SK-N-SH (cell line): Measurements from ENCODE around the gene HECW1. TPM values are rescaled to one million over a fixed set of nuclear protein-coding genes. Genes with fewer than 3 reads are reported as not detected.

ENCODE experiments used
- CTCF ChIA-PET: fragments of 300-600, 350-600 bp; formaldehyde crosslinking; extraction: SDS; loops from one replicate; lab custom pipeline; 2021; lab: Yijun Ruan, JAX
- POLR2A ChIA-PET: fragments of 350-600 bp; sonication (Branson Sonifier 250); formaldehyde crosslinking; extraction: SDS; loops from one replicate; lab custom pipeline; 2020; ENCODE audit warnings: antibody characterized with exemption, inconsistent platforms; lab: Yijun Ruan, JAX
- DNase-seq: peaks from one replicate; pipeline ENCODE4 v3.0.0; 2012
- H2AFZ ChIP-seq: fragments of 200-600 bp; sonication (generic); 2 replicates; pipeline ENCODE4 v1.8.1; 2016; ENCODE audit warnings: antibody characterized with exemption, mild to moderate bottlenecking, low read depth
- H3F3A ChIP-seq: fragments of 200-600 bp; sonication (generic); replicated peaks from 2 replicates; pipeline ENCODE3; 2016; ENCODE audit warnings: antibody characterized with exemption, mild to moderate bottlenecking; ENCODE audit not compliant: insufficient read depth
- H3K27ac ChIP-seq, 2 experiments: fragments of 200-500 bp in 1 of 2; fragments of 200-600 bp in 1 of 2; sonication (Bioruptor generic) in 1 of 2; sonication (generic), shearing (Covaris generic) in 1 of 2; 2 replicates each; pipeline versions ENCODE4 v1.5.1 to v1.6.1; 2014 to 2016; ENCODE audit warnings: low read depth in 2 of 2, inconsistent platforms in 1 of 2, low read length in 1 of 2, mild to moderate bottlenecking in 1 of 2, mixed read lengths in 1 of 2
- H3K27me3 ChIP-seq: fragments of 200-600 bp; sonication (generic), shearing (Covaris generic); 2 replicates; pipeline ENCODE4 v1.6.1; 2016; ENCODE audit warnings: mixed run types; ENCODE audit not compliant: insufficient read depth
- H3K36me3 ChIP-seq, 2 experiments: fragments of 200-500 bp in 1 of 2; fragments of 200-600 bp in 1 of 2; sonication (Bioruptor generic) in 1 of 2; sonication (generic) in 1 of 2; replicated peaks in 1 of 2; 2 replicates each; pipeline versions ENCODE3 to v1.5.1; 2014 to 2016; ENCODE audit warnings: low read length in 1 of 2, mild to moderate bottlenecking in 1 of 2; ENCODE audit not compliant: insufficient read depth in 2 of 2, control insufficient read depth in 1 of 2
- H3K4me1 ChIP-seq, 2 experiments: fragments of 200-500 bp in 1 of 2; fragments of 200-600 bp in 1 of 2; sonication (Bioruptor generic) in 1 of 2; sonication (generic), shearing (Covaris generic) in 1 of 2; 2 replicates each; pipeline versions ENCODE4 v1.5.1 to v1.6.1; 2014 to 2016; ENCODE audit warnings: low read depth in 1 of 2, low read length in 1 of 2, mixed run types in 1 of 2; ENCODE audit not compliant: insufficient read depth in 2 of 2, control insufficient read depth in 1 of 2
- H3K4me2 ChIP-seq: fragments of 200-600 bp; sonication (generic), shearing (Covaris generic); 2 replicates; pipeline ENCODE4 v1.6.1; 2017; ENCODE audit warnings: mixed run types
- H3K4me3 ChIP-seq, 2 experiments: fragments of 200-500 bp in 1 of 2; fragments of 200-600 bp in 1 of 2; sonication (Bioruptor generic) in 1 of 2; sonication (generic), shearing (Covaris generic) in 1 of 2; 2 replicates each; pipeline versions ENCODE4 v1.5.1 to v1.8.1; 2014 to 2016; ENCODE audit warnings: low read depth in 2 of 2, inconsistent platforms in 1 of 2, low read length in 1 of 2, mild to moderate bottlenecking in 1 of 2, mixed read lengths in 1 of 2, moderate library complexity in 1 of 2
- H3K79me2 ChIP-seq: fragments of 200-600 bp; sonication (generic); 2 replicates; pipeline ENCODE4 v1.8.1; 2017; ENCODE audit warnings: mild to moderate bottlenecking; ENCODE audit not compliant: insufficient read depth
- H3K9ac ChIP-seq: fragments of 200-600 bp; sonication (generic); 2 replicates; pipeline ENCODE4 v1.6.1; 2017; ENCODE audit warnings: mixed run types
- H3K9me2 ChIP-seq: fragments of 200-600 bp; sonication (generic); 2 replicates; pipeline ENCODE4 v1.6.1; 2017; ENCODE audit warnings: mixed run types
- H3K9me3 ChIP-seq: fragments of 200-600 bp; sonication (generic); 2 replicates; pipeline ENCODE4 v1.6.1; 2017; ENCODE audit warnings: mixed run types, mild to moderate bottlenecking, moderate library complexity
- H4K20me1 ChIP-seq: fragments of 200-600 bp; sonication (generic); 2 replicates; pipeline ENCODE4 v1.6.1; 2017; ENCODE audit warnings: mild to moderate bottlenecking, mixed run types; ENCODE audit not compliant: insufficient read depth
- CHD2 ChIP-seq: fragments of 150-350 bp; IDR thresholded peaks from 2 replicates; pipeline ENCODE4 v1.6.1; 2018; ENCODE audit warnings: low read length; ENCODE audit not compliant: partially characterized antibody
- ELF1 ChIP-seq: IDR thresholded peaks from 2 replicates; pipeline ENCODE4 v1.4.0; 2012
- EZH2phosphoT487 ChIP-seq: fragments of 200-600 bp; sonication (generic); IDR thresholded peaks from 2 replicates; pipeline ENCODE4 v1.6.1; 2017; ENCODE audit warnings: low read depth, mixed run types, mild to moderate bottlenecking, antibody characterized with exemption, moderate library complexity, borderline replicate concordance
- FOSL2 ChIP-seq: IDR thresholded peaks from 2 replicates; pipeline ENCODE4 v1.4.0; 2012; ENCODE audit warnings: low read depth, mild to moderate bottlenecking, moderate library complexity, borderline replicate concordance
- JUND ChIP-seq: IDR thresholded peaks from 2 replicates; pipeline ENCODE4 v1.4.0; 2012
- MEF2A ChIP-seq: IDR thresholded peaks from 2 replicates; pipeline ENCODE4 v1.4.0; 2012; ENCODE audit warnings: low read depth, borderline replicate concordance
- NRF1 ChIP-seq: IDR thresholded peaks from 2 replicates; pipeline ENCODE4 v1.6.1; 2012; ENCODE audit warnings: low read depth, mild to moderate bottlenecking, low read length
- POLR2AphosphoS5 ChIP-seq: IDR thresholded peaks from 2 replicates; pipeline ENCODE4 v1.6.1; 2012; ENCODE audit warnings: low read depth, low read length
- RCOR1 ChIP-seq: fragments of 150-350 bp; IDR thresholded peaks from 2 replicates; pipeline ENCODE4 v1.6.1; 2017; ENCODE audit warnings: antibody characterized with exemption, low read length
- RXRA ChIP-seq: IDR thresholded peaks from 2 replicates; pipeline ENCODE4 v1.4.0; 2012; ENCODE audit warnings: low read depth, mild to moderate bottlenecking, borderline replicate concordance
- SIN3A ChIP-seq: IDR thresholded peaks from 2 replicates; pipeline ENCODE4 v1.6.1; 2012; ENCODE audit warnings: low read depth, mild to moderate bottlenecking, low read length, moderate library complexity, borderline replicate concordance
- SMC3 ChIP-seq: IDR thresholded peaks from 2 replicates; pipeline ENCODE4 v1.6.1; 2012; ENCODE audit warnings: low read depth, low read length, improper control_type of control experiment
- TAF1 ChIP-seq: IDR thresholded peaks from 2 replicates; pipeline ENCODE4 v1.6.1; 2012; ENCODE audit warnings: low read depth, mild to moderate bottlenecking, low read length, moderate library complexity, borderline replicate concordance
- TEAD4 ChIP-seq: IDR thresholded peaks from 2 replicates; pipeline ENCODE4 v1.4.0; 2012; ENCODE audit warnings: mild to moderate bottlenecking, borderline replicate concordance; ENCODE audit not compliant: insufficient read depth
- YY1 ChIP-seq: IDR thresholded peaks from 2 replicates; pipeline ENCODE4 v1.4.0; 2012; ENCODE audit warnings: low read depth, mild to moderate bottlenecking
- WGBS: methylation state at CpG from one replicate; pipeline ENCODE4 v1.1.6; 2017; ENCODE audit warnings: low lambda C conversion rate; 5-methylcytosine and 5-hydroxymethylcytosine counted together
- polyA plus RNA-seq, 3 experiments: library from polyadenylated mRNA; depleted of rRNA; stranded (reverse); fragments of >200 nt; gene quantifications; 2 replicates each; pipeline ENCODE4 v1.2.3, GENCODE V29; 2012
- TF ChIP-seq, protein P1 (sequence below): IDR thresholded peaks from 2 replicates; pipeline ENCODE4 v1.4.0; 2012; ENCODE audit warnings: low read depth, borderline replicate concordance
- TF ChIP-seq, protein P2 (sequence below): fragments of 150-350 bp; IDR thresholded peaks from 2 replicates; pipeline ENCODE4 v1.6.1; 2016; ENCODE audit warnings: mild to moderate bottlenecking, low read depth, low read length
- TF ChIP-seq, protein P3 (sequence below): IDR thresholded peaks from 2 replicates; pipeline ENCODE4 v1.4.0; 2012; ENCODE audit warnings: low read depth, borderline replicate concordance
- TF ChIP-seq, protein P4 (sequence below): fragments of 150-350 bp; IDR thresholded peaks from 2 replicates; pipeline ENCODE4 v1.6.1; 2017; ENCODE audit warnings: antibody characterized with exemption, low read length, low read depth, borderline replicate concordance

HECW1 gene
- polyA plus RNA-seq, 1 of the 3 experiments (the other 2 are of a cell fraction), result not detected

DNA sequence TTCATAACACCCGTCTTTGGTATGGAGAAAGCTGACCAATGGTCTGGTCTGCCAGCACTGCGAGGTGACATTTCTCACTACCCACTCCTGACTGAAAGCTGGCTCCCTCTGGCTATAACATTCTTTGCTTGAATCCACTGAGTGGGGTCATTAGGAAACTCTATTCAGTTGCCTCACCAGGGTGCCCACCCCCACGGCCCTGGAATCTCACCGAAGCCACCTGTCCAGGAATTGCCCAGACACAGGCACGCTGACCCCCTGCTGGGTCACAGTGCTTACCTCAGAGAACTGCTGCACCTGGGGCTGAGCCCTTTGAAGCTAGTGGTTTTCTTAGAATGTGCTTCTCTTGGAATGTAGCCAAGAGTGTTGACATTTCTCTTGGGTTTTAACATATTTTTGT is 28.6 kb downstream of the HECW1 start:
- 17% methylated on average over 5 of the region's 5 CpGs for WGBS
- Histone ChIP-seq H3K4me3 (no peak overlapping the region), H3K4me2 (no peak overlapping the region), H3K9ac (no peak overlapping the region), H3K9me3 (no peaks in the 10 kb centered on the region), H3K27me3 (peaks cover 22% of the 10 kb centered on the region; the same call in 1 of the 2 replicates), H3K79me2 (no peaks in the 10 kb centered on the region), H2AFZ (no peak overlapping the region), H3K4me1 (no peaks in the 10 kb centered on the region; a peak in 1 of 4 replicates), H3K9me2 (no peaks in the 10 kb centered on the region), H3K36me3 (no peaks in the 10 kb centered on the region), H4K20me1 (no peaks in the 10 kb centered on the region), H3K27ac (no peak overlapping the region), H3F3A (peaks cover 3% of the 10 kb centered on the region)
- POLR2A ChIA-PET, result no interaction called here
- TF ChIP-seq, protein P1, sequence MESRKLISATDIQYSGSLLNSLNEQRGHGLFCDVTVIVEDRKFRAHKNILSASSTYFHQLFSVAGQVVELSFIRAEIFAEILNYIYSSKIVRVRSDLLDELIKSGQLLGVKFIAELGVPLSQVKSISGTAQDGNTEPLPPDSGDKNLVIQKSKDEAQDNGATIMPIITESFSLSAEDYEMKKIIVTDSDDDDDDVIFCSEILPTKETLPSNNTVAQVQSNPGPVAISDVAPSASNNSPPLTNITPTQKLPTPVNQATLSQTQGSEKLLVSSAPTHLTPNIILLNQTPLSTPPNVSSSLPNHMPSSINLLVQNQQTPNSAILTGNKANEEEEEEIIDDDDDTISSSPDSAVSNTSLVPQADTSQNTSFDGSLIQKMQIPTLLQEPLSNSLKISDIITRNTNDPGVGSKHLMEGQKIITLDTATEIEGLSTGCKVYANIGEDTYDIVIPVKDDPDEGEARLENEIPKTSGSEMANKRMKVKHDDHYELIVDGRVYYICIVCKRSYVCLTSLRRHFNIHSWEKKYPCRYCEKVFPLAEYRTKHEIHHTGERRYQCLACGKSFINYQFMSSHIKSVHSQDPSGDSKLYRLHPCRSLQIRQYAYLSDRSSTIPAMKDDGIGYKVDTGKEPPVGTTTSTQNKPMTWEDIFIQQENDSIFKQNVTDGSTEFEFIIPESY, result no peak
- TF ChIP-seq, protein P2, sequence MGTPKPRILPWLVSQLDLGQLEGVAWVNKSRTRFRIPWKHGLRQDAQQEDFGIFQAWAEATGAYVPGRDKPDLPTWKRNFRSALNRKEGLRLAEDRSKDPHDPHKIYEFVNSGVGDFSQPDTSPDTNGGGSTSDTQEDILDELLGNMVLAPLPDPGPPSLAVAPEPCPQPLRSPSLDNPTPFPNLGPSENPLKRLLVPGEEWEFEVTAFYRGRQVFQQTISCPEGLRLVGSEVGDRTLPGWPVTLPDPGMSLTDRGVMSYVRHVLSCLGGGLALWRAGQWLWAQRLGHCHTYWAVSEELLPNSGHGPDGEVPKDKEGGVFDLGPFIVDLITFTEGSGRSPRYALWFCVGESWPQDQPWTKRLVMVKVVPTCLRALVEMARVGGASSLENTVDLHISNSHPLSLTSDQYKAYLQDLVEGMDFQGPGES, result no peak
- TF ChIP-seq CHD2, result no peak
- no peak for TF ChIP-seq NRF1
- no peak for TF ChIP-seq SIN3A
- TF ChIP-seq YY1, result no peak
- TF ChIP-seq RCOR1, result no peak
- TF ChIP-seq FOSL2, result no peak
- no peak for TF ChIP-seq MEF2A
- TF ChIP-seq TEAD4, result no peak
- TF ChIP-seq TAF1, result no peak
- no peak for TF ChIP-seq EZH2phosphoT487
- TF ChIP-seq ELF1, result no peak
- TF ChIP-seq, protein P3, sequence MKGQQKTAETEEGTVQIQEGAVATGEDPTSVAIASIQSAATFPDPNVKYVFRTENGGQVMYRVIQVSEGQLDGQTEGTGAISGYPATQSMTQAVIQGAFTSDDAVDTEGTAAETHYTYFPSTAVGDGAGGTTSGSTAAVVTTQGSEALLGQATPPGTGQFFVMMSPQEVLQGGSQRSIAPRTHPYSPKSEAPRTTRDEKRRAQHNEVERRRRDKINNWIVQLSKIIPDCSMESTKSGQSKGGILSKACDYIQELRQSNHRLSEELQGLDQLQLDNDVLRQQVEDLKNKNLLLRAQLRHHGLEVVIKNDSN, result no peak
- TF ChIP-seq RXRA, result no peak
- TF ChIP-seq SMC3, result no peak
- TF ChIP-seq, protein P4, sequence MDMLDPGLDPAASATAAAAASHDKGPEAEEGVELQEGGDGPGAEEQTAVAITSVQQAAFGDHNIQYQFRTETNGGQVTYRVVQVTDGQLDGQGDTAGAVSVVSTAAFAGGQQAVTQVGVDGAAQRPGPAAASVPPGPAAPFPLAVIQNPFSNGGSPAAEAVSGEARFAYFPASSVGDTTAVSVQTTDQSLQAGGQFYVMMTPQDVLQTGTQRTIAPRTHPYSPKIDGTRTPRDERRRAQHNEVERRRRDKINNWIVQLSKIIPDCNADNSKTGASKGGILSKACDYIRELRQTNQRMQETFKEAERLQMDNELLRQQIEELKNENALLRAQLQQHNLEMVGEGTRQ, result no peak
- TF ChIP-seq JUND, result no peak
- TF ChIP-seq POLR2AphosphoS5, result no peak
- DNase-seq, result no peak
- CTCF ChIA-PET, result no interaction called here
